Retina (tissue), 1 donor: ENCODE measurements around the gene C6orf89.

Source experiments
- DNase-seq: peaks from one replicate; pipeline ENCODE4 v3.0.0-alpha.2; 2016

The C6orf89 gene

GRCh38 chr6:36885461-36886401, at the start of gene C6orf89:
Gene C6orf89, plus strand, starts transcription at chr6:36885952. Its CDS starts 13,493 bp downstream, at chr6:36899445.
- DNase-seq = peak; percentile 97

DNA sequence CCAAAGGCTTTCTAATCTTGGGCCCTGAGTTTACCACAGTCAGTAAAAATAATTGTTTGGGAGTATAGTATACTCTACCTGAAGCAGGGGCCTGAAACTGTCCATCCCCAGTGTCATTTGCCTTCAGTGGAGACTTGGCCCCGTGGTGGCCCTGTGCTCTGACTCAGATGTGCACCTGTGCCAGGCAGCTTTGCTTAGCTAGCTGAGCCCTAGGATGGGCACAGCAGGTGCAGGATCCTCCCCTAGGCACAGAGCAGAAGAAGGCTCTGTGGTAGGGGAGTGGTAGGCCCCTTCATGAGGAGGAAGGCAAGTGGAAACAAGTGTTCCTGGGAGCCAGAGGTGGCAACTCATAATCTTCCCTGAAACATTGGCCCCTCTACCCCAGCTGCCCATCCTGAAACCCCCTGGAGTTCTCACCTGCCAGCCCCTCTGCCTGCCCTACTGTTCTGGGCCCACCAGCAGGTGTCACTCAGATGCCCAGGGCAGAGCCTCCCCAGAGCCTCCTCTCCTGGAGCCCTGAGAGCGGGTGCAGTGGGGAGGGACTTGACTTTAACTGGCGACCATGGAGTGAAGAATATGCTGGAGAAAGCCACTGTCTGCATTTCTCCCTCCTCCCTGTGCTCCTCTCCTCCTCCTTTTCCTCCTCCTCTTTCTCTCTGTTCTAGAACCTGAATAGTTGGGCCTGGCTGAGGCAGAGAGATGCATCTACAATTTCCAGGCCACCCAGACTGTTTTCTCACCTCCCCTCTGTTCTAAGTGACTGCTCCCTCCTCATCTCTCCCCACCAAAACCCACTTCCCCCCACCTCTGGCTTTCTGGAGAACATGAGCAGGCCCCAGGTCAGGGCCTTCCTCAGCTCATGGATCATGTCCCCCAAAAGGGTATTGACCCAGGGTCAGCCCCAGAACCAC, 49.4 kb upstream of the C6orf89 start:
- peak; percentile 18 for DNase-seq

GRCh38 chr6:36837022-36837339, 48.8 kb upstream of the C6orf89 start:
- DNase-seq = no peak

DNA sequence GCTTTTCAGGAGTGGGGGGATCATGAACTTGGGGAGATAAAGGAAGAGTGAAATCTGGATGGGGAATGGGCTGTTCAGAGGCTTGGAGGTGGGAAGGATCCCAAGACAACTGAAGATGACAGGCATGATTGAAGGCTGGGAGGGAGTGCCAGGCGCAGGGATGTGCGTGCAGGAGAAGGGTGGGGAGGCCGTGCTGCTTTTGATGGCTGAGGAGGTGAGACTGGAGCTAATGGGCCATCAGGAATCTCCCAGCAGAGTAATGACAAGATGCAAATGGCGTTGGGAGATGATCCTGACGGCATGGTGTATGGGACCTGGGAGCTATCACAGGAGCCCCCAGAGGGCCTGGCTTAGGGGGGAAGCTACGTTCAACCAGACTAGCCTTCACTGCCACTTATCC, 48.1 kb upstream of the C6orf89 start:
- DNase-seq = peak; percentile 21

- DNase-seq = peak; percentile 61
Measured at GRCh38 chr6:36838896-36839748, 46.6 kb upstream of the C6orf89 start, which contains the start of gene CPNE5. Gene CPNE5, minus strand, starts transcription at chr6:36839444. Its CDS starts 67 bp downstream, at chr6:36839377.

GRCh38 chr6:36839749-36840431, 45.9 kb upstream of the C6orf89 start:
- DNase-seq = peak; percentile 68

DNA sequence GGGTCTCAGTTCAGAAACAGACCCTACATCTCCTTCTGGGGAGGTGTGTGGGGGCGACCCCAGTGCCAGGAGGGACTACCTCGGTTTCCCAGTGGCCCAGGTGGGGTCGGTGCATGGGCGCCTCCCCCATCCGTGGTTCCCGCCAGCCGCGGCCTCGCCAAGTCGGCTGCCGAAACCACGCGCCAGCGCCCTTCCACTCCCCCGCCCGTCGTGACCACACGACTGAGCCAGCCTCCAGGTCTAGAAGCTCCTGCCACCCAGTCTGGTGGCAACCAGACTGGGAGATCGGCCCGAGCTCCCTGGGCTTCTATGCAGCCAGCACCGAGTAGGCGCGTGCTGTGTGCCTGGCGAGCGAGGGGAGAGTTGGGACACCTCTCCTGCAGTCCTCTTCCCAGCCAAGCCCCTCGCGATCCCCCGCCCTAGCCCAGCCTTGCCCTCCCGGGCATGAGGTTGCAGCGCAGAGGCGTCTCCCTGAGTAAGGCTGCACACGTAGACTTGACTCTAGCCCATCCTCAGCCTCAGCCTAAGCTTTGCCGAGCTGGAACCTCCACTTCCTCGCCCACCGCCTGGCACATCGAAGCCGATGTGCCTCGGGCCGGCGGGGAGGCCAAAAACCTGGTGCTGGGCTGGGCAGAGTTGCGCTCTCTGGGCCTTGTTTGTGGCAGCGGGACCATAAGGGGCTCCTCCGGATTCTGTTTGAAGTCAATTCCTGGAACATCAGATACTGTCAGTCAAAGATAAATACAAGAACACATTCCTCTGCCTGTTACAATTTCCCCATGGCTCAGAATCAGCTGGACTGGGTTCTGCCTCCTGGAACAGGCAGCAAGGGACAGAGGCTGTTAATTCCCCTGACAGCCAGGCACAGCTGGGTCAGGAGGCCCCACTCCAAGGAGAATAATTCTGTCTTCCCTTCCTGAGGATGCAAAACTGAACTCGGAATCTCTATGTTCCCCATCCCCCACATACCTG, 45.0 kb upstream of the C6orf89 start:
- DNase-seq = peak; percentile 71

DNA sequence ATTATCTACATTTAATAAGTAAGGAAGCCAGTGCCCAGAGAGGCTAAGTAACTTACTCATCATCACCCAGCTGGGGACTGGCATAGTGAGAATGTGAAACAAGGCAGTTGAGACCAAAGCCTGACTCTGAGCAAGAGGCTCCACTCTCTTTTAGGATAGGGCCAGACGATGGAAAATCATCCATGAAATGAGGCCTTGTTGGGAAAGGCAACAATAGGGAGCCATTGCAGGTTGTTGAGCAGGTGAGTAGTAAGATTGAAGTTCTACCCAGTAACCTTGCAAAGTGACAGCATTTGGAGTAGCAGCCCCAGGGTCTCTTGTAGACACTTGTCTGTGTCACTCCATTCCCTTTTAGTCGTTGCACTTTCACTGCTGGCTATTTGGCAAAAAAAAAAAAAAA, 44.0 kb upstream of the C6orf89 start:
- DNase-seq = no peak

GRCh38 chr6:36843170-36843569, 42.6 kb upstream of the C6orf89 start:
- DNase-seq = no peak

GRCh38 chr6:36844232-36845170, 41.3 kb upstream of the C6orf89 start:
- DNase-seq = no peak

DNA sequence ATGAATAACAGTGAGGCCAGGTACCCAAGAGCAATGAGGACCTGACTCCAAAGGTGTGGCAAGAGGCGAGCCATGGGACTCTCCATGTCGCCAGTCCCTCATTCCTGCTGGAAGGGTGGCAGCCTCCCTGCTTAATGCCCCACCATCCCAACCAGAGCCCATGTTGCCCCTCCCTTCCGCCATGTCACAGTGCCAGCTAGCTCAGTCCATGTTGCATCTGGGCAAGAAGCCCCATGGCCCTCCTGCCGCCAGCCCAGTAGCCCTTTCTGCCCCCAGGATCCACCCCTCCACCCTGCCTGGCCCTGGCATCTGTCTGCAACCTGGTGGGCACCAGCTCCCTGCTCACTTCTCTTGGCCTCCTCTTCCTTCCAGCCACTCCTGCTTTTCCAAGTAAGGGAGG, 40.5 kb upstream of the C6orf89 start:
- no peak for DNase-seq

- no peak for DNase-seq
Measured at GRCh38 chr6:36847152-36847551, 38.6 kb upstream of the C6orf89 start.

GRCh38 chr6:36847991-36848390, 37.8 kb upstream of the C6orf89 start:
- peak; percentile 10 for DNase-seq

DNA sequence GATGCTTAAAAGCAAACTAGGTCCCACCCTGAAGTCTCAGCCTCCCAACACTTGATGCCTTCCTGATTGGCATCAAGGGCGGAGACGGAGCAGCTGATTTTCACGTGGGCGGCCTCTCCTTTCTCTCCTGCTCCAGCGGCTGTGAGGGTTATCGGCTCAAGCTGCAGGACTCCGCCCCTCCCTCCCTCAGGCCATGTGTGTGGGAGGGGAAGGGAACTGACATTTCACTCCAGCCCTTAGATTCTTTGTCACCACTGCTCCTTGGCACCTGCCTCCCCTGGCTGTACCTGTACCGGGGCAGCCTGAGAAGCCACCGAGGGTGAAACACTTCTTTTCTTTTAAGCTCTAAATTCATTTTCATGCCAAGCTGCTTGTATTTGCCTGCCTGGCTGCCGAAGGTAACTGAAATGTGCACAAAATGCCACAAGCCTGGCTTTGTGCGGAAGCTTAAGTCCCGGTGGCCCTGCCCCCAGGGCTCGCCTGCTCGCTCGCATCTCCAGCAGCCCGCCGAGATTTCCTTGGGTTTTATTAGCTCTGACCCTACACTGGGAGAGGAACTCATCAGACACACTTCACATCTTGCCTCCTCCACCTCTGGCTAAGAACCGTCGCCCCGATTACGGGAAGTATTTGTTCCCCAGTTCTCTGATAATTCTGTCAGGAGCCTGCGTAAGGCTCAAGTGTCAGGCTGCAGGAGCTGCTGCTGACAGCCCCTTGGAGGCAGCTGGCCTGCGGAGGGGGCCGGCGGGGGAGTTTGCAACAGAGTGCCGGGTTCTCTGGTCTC, 36.9 kb upstream of the C6orf89 start:
- peak; percentile 86 for DNase-seq

- DNase-seq = no peak
Measured at GRCh38 chr6:36850021-36850420, 35.7 kb upstream of the C6orf89 start.

DNA sequence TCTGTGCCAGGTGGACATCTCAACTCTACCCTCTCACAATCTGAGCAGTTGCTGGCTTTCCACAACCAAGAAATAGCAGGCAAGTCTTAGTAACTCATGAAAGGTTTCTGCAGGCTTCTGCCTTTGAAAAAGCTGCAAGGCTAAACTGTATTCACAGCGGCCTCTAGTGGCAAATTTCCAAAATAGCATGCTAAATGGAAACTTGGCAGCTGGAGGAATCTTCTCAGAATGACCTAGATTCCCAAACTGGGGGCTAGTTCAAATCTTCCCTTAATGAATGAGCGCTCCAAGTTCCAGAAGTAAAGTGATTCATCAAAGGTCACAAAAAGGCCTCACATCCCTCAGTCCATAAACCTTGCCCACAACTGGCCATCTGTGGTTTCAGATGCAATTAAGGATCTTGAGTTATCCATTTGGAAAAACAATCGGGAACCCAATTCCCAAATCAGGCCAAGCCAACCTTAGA, 34.6 kb upstream of the C6orf89 start:
- peak; percentile 86 for DNase-seq

DNA sequence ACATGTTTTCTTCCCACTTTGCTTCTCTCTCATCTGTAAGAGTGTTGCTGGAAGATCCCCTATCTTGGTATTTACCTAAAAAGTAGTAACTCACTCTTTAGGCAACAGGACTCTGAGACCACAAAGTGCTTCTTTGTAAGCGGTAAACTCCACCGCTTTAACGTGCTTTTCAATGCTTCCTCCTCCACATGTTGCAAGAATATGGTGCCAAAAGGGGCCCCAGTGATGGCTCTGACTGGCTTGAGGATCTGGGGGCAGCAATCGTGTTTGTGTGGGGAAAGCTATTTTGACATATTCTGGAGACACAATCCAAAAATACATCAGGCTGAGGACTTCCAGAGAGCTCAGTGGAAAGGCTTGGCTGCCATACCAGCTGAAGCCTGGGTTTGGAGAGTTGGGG, 34.1 kb upstream of the C6orf89 start:
- DNase-seq = no peak

GRCh38 chr6:36852481-36853147, 33.1 kb upstream of the C6orf89 start:
- no peak for DNase-seq
